Mononuclear cell (primary cell): ENCODE data around the gene ANAPC4. TPM values are rescaled to one million over a fixed set of nuclear protein-coding genes. Genes with fewer than 3 reads are reported as not detected.

Experiments
- total RNA-seq: library from RNA; depleted of rRNA; stranded (reverse); fragments of >200 nt; gene quantifications from one replicate; pipeline ENCODE4 v1.2.3, GENCODE V29; 2012

ANAPC4 gene
- total RNA-seq, 1 donor = 15.1 TPM

Other genes with a start within 250 kb of the ANAPC4 start
- gene SEPSECS, start 216.8 kb upstream of the ANAPC4 start, total RNA-seq = 22.2 TPM
- gene PI4K2B, start 143.2 kb upstream of the ANAPC4 start, total RNA-seq = 14.7 TPM
- 12.4 TPM for gene ZCCHC4, start 64.5 kb upstream of the ANAPC4 start, total RNA-seq